Measurements from ENCODE around the gene PHKA1. TPM values are rescaled to one million over a fixed set of nuclear protein-coding genes. Genes with fewer than 3 reads are reported as not detected.
"Not testable (repeated sequence)": the region's sequence is repeated elsewhere in the genome, so short reads cannot be mapped to it uniquely, and the experiment has no call there.

Gene PHKA1
- polyA plus RNA-seq, 1 experiment, result 1.5 TPM

DNA sequence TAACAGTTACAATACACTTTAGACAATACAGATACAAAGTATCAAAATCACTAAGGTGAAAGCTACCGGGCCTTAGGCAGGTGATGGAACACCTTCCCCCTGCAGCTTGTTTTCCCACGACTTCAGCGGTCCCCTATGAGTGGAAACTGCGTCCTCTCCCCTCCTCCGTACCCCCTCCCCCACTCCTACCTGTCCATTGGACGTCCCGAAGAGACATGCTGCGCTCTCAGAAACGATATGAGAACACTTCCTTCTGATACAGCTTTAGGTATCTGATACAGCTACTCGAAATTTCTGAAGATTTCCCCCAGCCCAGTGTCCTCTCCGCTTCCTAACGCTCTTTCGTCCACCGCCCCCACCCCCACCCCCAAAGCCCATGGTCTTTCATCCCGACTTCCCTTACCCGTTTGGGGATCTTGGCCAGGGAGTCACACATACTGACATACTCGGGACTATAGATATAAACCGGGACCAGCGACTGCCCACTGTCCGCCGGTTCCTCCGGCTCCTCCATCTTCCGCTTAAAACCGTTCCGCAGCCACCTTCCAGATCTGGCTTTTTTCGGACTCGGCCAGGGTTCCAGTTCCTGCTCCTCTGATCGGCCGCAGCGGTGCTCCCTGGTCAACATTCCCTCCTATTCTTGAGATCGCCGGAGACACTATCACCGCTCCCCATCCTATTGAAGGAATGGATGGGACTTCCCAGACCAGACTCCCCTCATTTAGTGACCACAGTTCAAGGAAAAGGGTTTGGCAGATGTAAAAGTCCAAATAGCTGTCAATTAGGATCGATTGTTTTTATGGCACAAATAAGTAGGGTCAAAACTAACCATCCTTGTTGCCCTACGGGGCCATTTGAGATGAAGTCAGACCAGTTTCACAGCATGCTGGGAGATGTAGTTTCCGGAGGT is 141.6 kb downstream of the PHKA1 start, which contains the start of gene HDAC8:
Gene HDAC8, minus strand, starts transcription at position 596 of the 910 bp plus-strand sequence. Its CDS starts 82 bp downstream, at position 514.
- CTCF ChIA-PET, result no interaction called here

DNA sequence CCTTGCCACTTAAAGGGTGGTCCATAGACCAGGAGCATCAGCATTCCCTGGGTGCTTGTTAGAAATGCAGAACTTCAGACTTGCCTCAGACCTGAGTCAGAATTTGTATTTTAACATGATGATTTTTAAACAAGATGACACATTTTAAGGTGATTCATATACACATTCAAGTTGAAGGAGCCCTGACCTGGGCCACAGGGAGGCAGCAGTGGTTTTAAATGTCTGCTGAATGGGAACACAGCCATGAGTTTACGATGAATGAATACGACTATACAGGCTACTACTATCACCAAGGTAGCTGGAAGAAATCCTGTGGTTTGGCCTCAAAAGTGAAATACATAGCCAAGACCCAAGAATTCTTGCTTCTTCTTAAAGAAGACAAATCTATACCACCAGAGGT is 144.3 kb downstream of the PHKA1 start:
- DNase-seq (ENCODE audit: low read depth), result no peak
- Histone ChIP-seq H3K36me3 (ENCODE audit: control insufficient read depth, insufficient read depth, low read length) (peaks cover 4% of the 10 kb centered on the region; the same call in 1 of the 2 replicates), H3K27me3 (ENCODE audit: control insufficient read depth, insufficient read depth, low read length) (no peaks in the 10 kb centered on the region), H3K4me3 (ENCODE audit: low read depth, low read length) (no peak overlapping the region)
- TF ChIP-seq, protein P1, sequence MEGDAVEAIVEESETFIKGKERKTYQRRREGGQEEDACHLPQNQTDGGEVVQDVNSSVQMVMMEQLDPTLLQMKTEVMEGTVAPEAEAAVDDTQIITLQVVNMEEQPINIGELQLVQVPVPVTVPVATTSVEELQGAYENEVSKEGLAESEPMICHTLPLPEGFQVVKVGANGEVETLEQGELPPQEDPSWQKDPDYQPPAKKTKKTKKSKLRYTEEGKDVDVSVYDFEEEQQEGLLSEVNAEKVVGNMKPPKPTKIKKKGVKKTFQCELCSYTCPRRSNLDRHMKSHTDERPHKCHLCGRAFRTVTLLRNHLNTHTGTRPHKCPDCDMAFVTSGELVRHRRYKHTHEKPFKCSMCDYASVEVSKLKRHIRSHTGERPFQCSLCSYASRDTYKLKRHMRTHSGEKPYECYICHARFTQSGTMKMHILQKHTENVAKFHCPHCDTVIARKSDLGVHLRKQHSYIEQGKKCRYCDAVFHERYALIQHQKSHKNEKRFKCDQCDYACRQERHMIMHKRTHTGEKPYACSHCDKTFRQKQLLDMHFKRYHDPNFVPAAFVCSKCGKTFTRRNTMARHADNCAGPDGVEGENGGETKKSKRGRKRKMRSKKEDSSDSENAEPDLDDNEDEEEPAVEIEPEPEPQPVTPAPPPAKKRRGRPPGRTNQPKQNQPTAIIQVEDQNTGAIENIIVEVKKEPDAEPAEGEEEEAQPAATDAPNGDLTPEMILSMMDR (IDR thresholded peaks at IDR 0.05; ENCODE audit: insufficient read depth, low read depth, low read length), result no peak
- ChIA-PET POLR2A (no interaction called here), CTCF (no interaction called here)

More for the DNA sequence above, 141.6 kb downstream of the PHKA1 start, which contains the start of gene HDAC8:
- TF ChIP-seq, protein P1 (IDR thresholded peaks at IDR 0.05; ENCODE audit: insufficient read depth, low read depth, low read length), result no peak
- POLR2A ChIA-PET, result no interaction called here
- H3K27me3 ChIP-seq (ENCODE audit: control insufficient read depth, insufficient read depth, low read length), result no peaks in the 10 kb centered on the region
- DNase-seq (ENCODE audit: low read depth), result peak; percentile 41
- H3K36me3 ChIP-seq (ENCODE audit: control insufficient read depth, insufficient read depth, low read length), result peaks cover 2% of the 10 kb centered on the region; the same call in 1 of the 2 replicates
- H3K4me3 ChIP-seq (ENCODE audit: low read depth, low read length), result peak within 1 kb of the TSS; percentile 57

DNA sequence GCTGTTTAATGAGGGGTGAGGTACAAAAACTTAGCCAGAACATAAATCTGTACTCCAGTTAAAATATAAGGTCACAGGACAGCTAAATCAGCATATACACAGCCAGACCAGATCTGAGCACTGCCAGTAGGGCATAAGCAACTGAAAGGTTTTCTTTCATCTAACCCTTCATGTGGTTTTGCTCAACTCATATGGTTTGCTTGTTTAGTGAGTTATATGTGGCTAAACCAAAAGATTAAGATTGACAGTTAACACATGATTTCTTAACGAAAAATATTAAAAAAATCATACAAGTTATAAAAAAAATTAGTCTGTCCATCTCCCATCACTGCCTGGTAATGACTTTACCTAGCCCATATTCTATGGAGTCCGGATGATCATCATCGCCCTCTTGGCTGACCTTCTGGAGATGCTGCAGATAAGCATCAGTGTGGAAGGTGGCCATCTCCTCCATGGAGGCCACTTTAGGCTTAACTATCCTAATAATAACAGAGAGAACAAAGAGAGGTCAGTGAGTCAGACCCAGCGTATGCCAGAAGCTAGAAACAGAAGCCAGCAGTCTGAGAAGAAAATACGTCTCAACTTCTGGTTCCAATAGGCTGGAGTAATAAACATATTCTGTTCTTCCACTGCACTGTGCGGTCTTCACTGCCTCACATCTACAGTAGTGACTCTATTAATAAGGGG is 145.6 kb downstream of the PHKA1 start:
- Histone ChIP-seq H3K36me3 (ENCODE audit: control insufficient read depth, insufficient read depth, low read length) (peaks cover 4% of the 10 kb centered on the region; the same call in 1 of the 2 replicates), H3K27me3 (ENCODE audit: control insufficient read depth, insufficient read depth, low read length) (no peaks in the 10 kb centered on the region), H3K4me3 (ENCODE audit: low read depth, low read length) (no peak overlapping the region)
- POLR2A ChIA-PET, result no interaction called here
- DNase-seq (ENCODE audit: low read depth), result no peak
- CTCF ChIA-PET, result no interaction called here
- TF ChIP-seq, protein P1 (IDR thresholded peaks at IDR 0.05; ENCODE audit: insufficient read depth, low read depth, low read length), result no peak

DNA sequence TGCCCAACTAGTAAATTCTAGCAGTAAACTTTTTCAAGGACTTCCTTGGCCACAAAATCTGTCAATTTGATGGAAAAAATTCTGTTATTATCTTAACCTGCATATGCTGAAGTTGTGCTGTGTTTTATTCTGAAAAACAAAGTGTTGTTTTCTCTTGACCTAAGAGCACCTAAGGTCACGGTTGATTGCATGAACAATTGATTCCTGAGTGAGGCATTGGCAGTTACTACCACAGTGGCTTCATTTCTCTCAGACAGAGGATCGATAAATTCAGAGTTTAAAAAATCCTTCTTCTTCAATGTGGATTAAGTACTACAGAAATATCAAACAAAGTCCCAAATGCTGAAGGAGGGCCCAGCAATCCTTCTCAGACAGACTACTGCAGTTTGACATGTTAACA is 147.7 kb downstream of the PHKA1 start:
- ChIA-PET POLR2A (no interaction called here), CTCF (interaction anchor here (1.0 kb wide), 1 partner anchor 17 kb away, joined by 3 read pairs; no protein-coding TSS in a partner anchor)
- no peaks in the 10 kb centered on the region for H3K27me3 ChIP-seq (ENCODE audit: control insufficient read depth, insufficient read depth, low read length)
- H3K4me3 ChIP-seq (ENCODE audit: low read depth, low read length), result no peak overlapping the region
- peaks cover 4% of the 10 kb centered on the region; the same call in 1 of the 2 replicates for H3K36me3 ChIP-seq (ENCODE audit: control insufficient read depth, insufficient read depth, low read length)
- no peak for DNase-seq (ENCODE audit: low read depth)
- TF ChIP-seq, protein P1 (IDR thresholded peaks at IDR 0.05; ENCODE audit: insufficient read depth, low read depth, low read length), result no peak

DNA sequence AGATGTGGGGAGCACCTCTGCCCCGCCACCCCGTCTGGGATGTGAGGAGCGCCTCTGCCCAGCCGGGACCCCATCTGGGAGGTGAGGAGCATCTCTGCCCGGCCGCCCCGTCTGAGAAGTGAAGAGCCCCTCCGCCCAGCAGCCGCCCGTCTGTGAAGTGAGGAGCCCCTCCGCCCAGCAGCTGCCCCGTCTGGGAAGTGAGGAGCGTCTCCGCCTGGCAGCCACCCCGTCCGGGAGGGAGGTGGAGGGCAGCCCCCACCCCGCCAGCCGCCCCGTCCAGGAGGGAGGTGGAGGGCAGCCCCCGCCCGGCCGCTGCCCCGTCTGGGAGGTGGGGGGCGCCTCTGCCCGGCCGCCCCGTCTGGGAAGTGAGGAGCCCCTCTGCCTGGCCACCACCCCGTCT is 154.5 kb downstream of the PHKA1 start:
- H3K4me3 ChIP-seq (ENCODE audit: low read depth, low read length); H3K36me3 ChIP-seq (ENCODE audit: control insufficient read depth, insufficient read depth, low read length); DNase-seq (ENCODE audit: low read depth); H3K27me3 ChIP-seq (ENCODE audit: control insufficient read depth, insufficient read depth, low read length); CTCF ChIA-PET; POLR2A ChIA-PET: not testable (repeated sequence)

Measured in BJ (cell line).